Upper lobe of right lung (tissue), 1 donor: ENCODE data around the gene KRTAP12-2. TPM values are rescaled to one million over a fixed set of nuclear protein-coding genes. Genes with fewer than 3 reads are reported as not detected.
"Not testable (repeated sequence)": the region's sequence is repeated elsewhere in the genome, so short reads cannot be mapped to it uniquely, and the experiment has no call there.

Experiments
- ATAC-seq: fragments of 200-7000 bp; cut with Tn5 transposase; one replicate; pipeline ENCODE4 v1.9.1; 2020; ENCODE audit warnings: mild to moderate bottlenecking, moderate library complexity
- DNase-seq: peaks from one replicate; pipeline ENCODE4 v3.0.0-alpha.2; 2020
- H3K27ac ChIP-seq: fragments of 200-600 bp; one replicate; pipeline ENCODE4 v1.8.0; 2022
- H3K27me3 ChIP-seq: fragments of 200-600 bp; one replicate; pipeline ENCODE4 v1.8.0; 2022; ENCODE audit warnings: mild to moderate bottlenecking
- H3K36me3 ChIP-seq: fragments of 200-600 bp; one replicate; pipeline ENCODE4 v1.8.0; 2022
- H3K4me1 ChIP-seq: fragments of 200-600 bp; one replicate; pipeline ENCODE4 v1.8.0; 2022
- H3K4me3 ChIP-seq: fragments of 200-600 bp; one replicate; pipeline ENCODE4 v1.8.0; 2022; ENCODE audit warnings: mild to moderate bottlenecking
- H3K9me3 ChIP-seq: fragments of 200-600 bp; one replicate; pipeline ENCODE4 v1.8.0; 2022
- CTCF ChIP-seq: fragments of 200-600 bp; IDR thresholded peaks from one replicate; pipeline ENCODE4 v1.8.0; 2022; ENCODE audit warnings: antibody characterized with exemption
- intact Hi-C: fragments of 100-400 bp; cut with DNase I; formaldehyde crosslinking; loops from one replicate; pipeline ENCODE4 v1.11.0; 2022
- total RNA-seq: library from RNA; stranded (reverse); fragmentation: NEBNext Ultra II Directional; extraction: Animal tissue kit (Norgen Biotek cat#: 25700); gene quantifications from one replicate; pipeline ENCODE4 v1.2.1, GENCODE V29; 2021
- donor health status: DM: no; HTN: yes; CAD: no; lungs with severe emphysema.

The KRTAP12-2 gene
- total RNA-seq, 1 donor from 2014 or later, result not detected

DNA sequence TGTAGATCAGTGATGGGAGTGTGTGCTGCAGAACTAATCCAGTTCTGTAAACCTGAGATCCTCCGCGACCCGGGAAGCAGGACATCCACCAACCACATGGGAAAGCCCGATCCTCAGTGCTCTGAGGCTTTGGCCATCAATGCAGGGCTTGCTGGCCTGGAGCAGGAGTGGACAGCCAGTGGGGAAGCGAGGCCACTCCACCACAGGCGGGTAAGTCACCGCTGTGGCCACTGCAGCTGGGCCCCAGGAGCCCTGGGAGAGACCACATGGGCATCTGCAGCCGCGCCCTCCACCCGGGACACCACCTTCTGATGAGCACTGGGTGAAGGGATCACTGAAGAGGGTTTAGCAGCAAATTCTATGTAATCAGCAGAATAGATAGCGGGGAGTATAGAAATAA lies 14.4 kb upstream of the KRTAP12-2 start:
- TF ChIP-seq CTCF, result no peak
- no peaks in the 10 kb centered on the region for H3K9me3 ChIP-seq
- H3K27ac ChIP-seq, result no peak overlapping the region
- ATAC-seq (no peak), DNase-seq (no peak)
- no peak overlapping the region for H3K4me3 ChIP-seq
- intact Hi-C loops, result no loop called here
- peaks cover 5% of the 10 kb centered on the region for H3K27me3 ChIP-seq
- no peaks in the 10 kb centered on the region for H3K36me3 ChIP-seq
- no peaks in the 10 kb centered on the region for H3K4me1 ChIP-seq

- no peak for TF ChIP-seq CTCF
- Histone ChIP-seq H3K27ac (no peak overlapping the region), H3K9me3 (no peaks in the 10 kb centered on the region), H3K36me3 (no peaks in the 10 kb centered on the region), H3K27me3 (peaks cover 5% of the 10 kb centered on the region), H3K4me3 (no peak overlapping the region), H3K4me1 (no peaks in the 10 kb centered on the region)
- DNase-seq (no peak), ATAC-seq (no peak)
- intact Hi-C loops, result no loop called here
Observed at GRCh38 chr21:44677881-44678280, 11.2 kb upstream of the KRTAP12-2 start.

DNA sequence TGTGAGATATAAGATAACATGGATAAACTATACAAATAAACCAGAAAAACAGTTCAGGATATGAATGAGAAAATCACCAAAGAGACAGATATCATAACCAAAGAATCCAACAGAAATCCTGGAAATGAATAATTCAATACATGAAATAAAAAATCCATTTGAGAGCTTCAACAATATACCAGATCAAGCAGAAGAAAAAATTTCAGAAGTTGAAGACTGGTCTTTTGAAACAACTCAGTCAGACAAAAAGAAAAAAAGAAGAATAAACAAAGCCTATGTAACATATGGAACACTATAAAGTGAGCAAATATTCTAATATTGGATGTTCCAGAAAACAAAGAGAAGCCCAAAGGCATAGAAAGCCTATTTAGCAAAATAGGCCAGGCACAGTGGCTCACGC lies 5.2 kb upstream of the KRTAP12-2 start:
- no peak for TF ChIP-seq CTCF
- Histone ChIP-seq H3K4me1 (no peaks in the 10 kb centered on the region), H3K27me3 (no peaks in the 10 kb centered on the region), H3K4me3 (no peak overlapping the region), H3K9me3 (no peaks in the 10 kb centered on the region), H3K36me3 (no peaks in the 10 kb centered on the region), H3K27ac (no peak overlapping the region)
- no peak for ATAC-seq
- DNase-seq, result no peak
- intact Hi-C loops, result no loop called here

GRCh38 chr21:44670642-44671432 lies 4.1 kb upstream of the KRTAP12-2 start:
- no peak for TF ChIP-seq CTCF

GRCh38 chr21:44667612-44668011 lies 885 bp upstream of the KRTAP12-2 start:
- H3K27ac ChIP-seq, result no peak overlapping the region
- no peak for TF ChIP-seq CTCF
- DNase-seq (no peak), ATAC-seq (no peak)
- no peak overlapping the region for H3K4me3 ChIP-seq
- H3K27me3 ChIP-seq, result no peaks in the 10 kb centered on the region
- intact Hi-C loops, result no loop called here
- no peaks in the 10 kb centered on the region for H3K36me3 ChIP-seq
- H3K9me3 ChIP-seq, result no peaks in the 10 kb centered on the region
- H3K4me1 ChIP-seq, result no peaks in the 10 kb centered on the region

More at GRCh38 chr21:44670642-44671432, 4.1 kb upstream of the KRTAP12-2 start:
- H3K27ac ChIP-seq, result no peak overlapping the region
- no peaks in the 10 kb centered on the region for H3K9me3 ChIP-seq
- DNase-seq (no peak), ATAC-seq (no peak)
- no peaks in the 10 kb centered on the region for H3K36me3 ChIP-seq
- intact Hi-C loops, result no loop called here
- H3K4me1 ChIP-seq, result no peaks in the 10 kb centered on the region
- no peaks in the 10 kb centered on the region for H3K27me3 ChIP-seq
- no peak overlapping the region for H3K4me3 ChIP-seq

DNA sequence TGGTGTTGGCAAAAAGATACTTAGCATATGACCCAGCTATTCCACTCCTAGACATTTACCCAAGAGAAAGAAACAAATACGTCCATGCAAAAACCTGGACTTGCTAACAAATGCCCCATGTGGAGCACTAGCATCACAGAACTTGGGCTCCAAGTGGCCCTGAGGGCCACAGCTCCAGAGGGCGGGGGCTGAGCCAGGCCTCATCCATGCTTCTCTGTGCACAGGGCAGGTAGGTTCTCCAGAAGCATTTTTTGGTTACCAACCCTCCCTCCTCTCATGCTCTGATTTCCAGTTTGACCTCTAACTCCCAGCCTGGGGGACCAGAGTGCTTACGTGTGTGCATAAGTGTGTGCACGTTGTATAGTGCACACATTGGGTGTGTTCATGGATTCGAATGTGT lies 2.0 kb downstream of the KRTAP12-2 start:
- Histone ChIP-seq H3K27ac (no peak overlapping the region), H3K27me3 (no peaks in the 10 kb centered on the region), H3K9me3 (no peaks in the 10 kb centered on the region), H3K4me1 (no peaks in the 10 kb centered on the region), H3K36me3 (no peaks in the 10 kb centered on the region), H3K4me3 (no peak overlapping the region)
- ATAC-seq (no peak), DNase-seq (no peak)
- intact Hi-C loops, result no loop called here
- TF ChIP-seq CTCF, result no peak

GRCh38 chr21:44661567-44661966 lies 5.2 kb downstream of the KRTAP12-2 start:
- H3K27ac ChIP-seq, intact Hi-C loops, DNase-seq, H3K4me1 ChIP-seq, H3K9me3 ChIP-seq, ATAC-seq, H3K27me3 ChIP-seq, H3K4me3 ChIP-seq, H3K36me3 ChIP-seq: not testable (repeated sequence)
